AG09309 (cell line): ENCODE results near the gene EFR3B.
"Not testable (repeated sequence)": the region's sequence is repeated elsewhere in the genome, so short reads cannot be mapped to it uniquely, and the experiment has no call there.

Experiments used
- DNase-seq: peaks from one replicate; pipeline ENCODE4 v3.0.0-alpha.2; 2010; ENCODE audit warnings: low read depth
- H3K4me3 ChIP-seq: 2 replicates; pipeline ENCODE4 v1.5.1; 2011; ENCODE audit warnings: mild to moderate bottlenecking, low read depth, low read length, moderate library complexity; ENCODE audit not compliant: control insufficient read depth
- TF ChIP-seq, protein P1 (sequence below): IDR thresholded peaks from 2 replicates; pipeline ENCODE4 v1.5.1; 2011; ENCODE audit warnings: mild to moderate bottlenecking, low read depth, low read length, inconsistent platforms; ENCODE audit not compliant: insufficient read depth, control insufficient read depth; ENCODE audit errors: missing control alignments

The EFR3B gene

DNA sequence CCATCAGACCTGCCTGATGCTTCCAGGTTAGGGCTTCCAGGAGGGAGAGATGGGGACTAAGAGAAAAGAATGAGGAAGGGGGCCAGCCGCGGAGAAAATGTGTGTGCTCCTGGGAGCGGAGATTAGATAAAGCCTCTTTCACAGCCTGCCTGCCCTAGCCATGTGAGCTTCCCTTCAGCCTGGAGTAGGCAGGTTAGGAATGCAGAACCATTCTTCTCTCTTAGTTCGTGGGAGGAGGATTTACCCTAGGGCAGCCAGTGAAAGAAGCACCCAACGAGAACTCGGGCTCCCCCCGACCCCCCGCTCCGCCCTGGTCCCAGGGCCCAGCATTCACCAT, 90.4 kb downstream of the EFR3B start:
- no peak overlapping the region for H3K4me3 ChIP-seq
- TF ChIP-seq, protein P1, sequence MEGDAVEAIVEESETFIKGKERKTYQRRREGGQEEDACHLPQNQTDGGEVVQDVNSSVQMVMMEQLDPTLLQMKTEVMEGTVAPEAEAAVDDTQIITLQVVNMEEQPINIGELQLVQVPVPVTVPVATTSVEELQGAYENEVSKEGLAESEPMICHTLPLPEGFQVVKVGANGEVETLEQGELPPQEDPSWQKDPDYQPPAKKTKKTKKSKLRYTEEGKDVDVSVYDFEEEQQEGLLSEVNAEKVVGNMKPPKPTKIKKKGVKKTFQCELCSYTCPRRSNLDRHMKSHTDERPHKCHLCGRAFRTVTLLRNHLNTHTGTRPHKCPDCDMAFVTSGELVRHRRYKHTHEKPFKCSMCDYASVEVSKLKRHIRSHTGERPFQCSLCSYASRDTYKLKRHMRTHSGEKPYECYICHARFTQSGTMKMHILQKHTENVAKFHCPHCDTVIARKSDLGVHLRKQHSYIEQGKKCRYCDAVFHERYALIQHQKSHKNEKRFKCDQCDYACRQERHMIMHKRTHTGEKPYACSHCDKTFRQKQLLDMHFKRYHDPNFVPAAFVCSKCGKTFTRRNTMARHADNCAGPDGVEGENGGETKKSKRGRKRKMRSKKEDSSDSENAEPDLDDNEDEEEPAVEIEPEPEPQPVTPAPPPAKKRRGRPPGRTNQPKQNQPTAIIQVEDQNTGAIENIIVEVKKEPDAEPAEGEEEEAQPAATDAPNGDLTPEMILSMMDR = no peak
- no peak for DNase-seq

DNA sequence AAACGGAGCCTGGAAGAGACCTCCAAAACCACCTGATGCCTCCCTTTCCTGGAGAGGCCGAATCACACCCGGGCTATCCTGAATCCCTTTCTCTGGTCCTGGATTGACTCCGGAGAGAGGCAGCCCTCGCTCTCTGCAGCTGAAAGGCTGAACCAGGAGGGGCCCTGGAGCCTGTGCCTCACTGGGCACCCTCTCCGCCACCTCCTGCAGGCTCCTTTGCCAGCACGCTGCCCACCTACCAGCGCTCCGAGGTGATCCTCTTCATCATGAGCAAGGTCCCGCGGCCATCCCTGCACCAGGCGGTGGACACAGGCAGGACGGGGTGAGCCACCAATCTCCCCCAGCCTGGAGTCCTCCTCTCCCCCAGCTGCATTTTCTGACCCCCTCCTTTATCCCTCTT, 90.8 kb downstream of the EFR3B start:
- no peak overlapping the region for H3K4me3 ChIP-seq
- DNase-seq = no peak
- TF ChIP-seq, protein P1 = no peak

DNA sequence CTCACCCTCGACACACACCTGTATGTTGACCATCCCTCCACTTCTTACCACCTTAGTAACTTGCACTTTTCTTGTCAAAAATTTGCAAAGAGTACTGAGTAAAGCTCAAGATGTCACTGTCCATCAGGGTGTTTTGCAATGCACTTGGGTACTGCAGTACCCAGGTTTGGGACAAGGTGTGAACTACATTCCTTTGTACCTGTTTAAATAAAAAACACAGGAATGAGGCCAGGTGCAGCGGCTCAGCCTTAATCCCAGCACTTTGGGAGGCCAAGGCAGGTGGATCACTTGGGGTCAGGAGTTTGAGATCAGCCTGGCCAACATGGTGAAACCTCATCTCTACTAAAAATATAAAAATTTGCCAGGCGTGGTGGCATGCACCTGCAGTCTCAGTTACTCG, 98.7 kb downstream of the EFR3B start:
- not testable (repeated sequence) for H3K4me3 ChIP-seq, DNase-seq

DNA sequence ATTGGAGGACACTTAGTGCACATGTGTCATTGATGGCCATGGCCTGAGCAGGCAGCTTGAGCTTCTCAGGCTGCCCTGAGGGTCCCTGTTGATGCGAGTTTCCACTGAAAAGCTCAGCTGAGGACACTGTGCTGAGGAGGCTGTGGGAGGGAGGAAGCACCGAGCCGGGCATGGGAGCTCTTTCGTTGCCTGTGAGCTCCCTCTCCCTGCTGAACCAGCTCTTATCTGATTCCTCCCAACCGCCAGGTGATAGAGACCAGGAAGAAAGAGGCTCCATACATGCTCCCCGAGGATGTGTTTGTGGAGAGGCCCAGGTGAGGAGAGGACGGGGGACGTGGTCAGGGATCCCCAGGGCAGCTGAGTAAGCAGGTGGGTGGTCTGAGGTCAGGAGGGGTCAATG, 99.2 kb downstream of the EFR3B start:
- no peak overlapping the region for H3K4me3 ChIP-seq
- TF ChIP-seq, protein P1 = no peak
- no peak for DNase-seq

DNA sequence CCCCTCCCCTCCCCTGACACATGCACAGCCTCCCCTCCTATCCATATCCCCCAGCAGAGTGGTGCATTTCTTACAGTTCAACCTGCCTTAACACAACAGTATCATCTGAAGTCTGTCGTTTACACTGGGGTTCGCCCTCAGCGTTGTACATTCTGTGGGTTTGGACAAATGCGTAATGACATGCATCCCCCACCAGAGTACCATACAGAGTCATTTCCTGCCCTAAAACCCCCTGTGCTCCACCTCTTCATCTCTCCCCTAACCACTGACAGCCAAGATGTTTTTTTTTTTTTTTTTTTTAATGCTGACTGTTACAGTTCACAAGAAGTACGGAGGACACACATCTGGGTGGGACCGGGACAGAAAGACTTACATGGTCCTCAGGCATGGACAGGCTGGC, 103.9 kb downstream of the EFR3B start:
- TF ChIP-seq, protein P1 = no peak
- no peak for DNase-seq
- H3K4me3 ChIP-seq = no peak overlapping the region

DNA sequence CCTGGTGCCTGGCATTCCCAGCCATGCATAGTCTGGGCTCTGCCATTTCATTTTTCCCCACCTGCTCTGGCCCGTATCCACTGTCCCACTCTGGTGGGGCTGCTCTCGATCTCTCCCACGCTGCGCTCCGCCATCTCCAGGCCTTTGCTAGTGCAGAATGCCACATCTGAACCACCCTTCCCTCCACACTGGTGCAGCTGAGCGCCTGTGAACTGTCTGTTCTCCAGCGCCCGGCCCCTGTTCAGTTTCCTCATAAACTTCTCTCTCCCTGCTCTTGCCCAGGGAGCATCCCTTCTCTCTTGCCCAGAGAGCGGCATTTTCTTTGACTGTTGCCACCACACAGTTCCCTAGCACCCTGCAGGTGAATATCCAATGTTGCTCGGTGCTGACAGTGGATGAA, 105.0 kb downstream of the EFR3B start:
- no peak for DNase-seq
- TF ChIP-seq, protein P1 = no peak
- no peak overlapping the region for H3K4me3 ChIP-seq

DNA sequence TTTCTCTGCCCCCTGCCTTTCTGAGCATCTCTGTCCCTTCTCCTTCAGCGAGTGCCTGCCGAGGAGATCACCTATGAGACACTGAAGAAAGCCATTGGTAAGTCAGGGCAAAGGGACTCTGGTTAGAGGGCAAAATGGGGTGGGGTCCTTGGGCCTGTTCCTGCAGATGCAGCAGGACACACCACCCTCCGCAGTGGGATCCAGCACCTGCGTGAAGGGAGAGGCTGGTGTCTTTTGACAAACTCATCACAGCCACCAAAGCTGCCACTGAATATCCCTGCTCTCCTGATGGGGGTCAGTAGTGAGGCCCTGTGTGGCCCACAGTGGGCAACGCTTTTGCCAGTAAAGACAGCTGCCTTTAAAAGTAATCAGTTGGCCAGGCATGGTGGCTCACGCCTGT, 107.8 kb downstream of the EFR3B start:
- TF ChIP-seq, protein P1 = no peak
- H3K4me3 ChIP-seq = no peak overlapping the region
- DNase-seq = no peak

DNA sequence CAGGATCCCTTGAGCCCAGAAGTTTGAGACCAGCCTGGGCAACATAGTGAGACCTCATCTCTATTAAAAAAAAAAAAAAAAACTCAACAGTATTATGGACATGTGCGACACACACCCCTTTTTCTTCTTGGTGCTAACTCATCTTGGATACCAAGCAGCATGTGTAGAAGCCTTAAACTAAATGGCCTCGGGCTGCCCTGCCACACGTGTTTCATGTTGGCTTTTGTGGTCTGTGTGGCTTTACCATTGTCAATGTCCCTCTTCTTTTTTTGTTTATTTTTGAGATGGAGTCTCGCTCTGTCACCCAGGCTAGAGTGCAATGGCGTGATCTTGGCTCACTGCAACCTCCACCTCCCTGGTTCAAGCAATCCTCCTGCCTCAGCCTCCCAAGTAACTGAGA, 109.1 kb downstream of the EFR3B start:
- not testable (repeated sequence) for DNase-seq, H3K4me3 ChIP-seq
